HCEC 1CT (cell line): Measurements from ENCODE around the gene NUDT7.

Experiments used
- DNase-seq: peaks from one replicate; pipeline ENCODE4 v3.0.0-alpha.2; 2017

Gene NUDT7

GRCh38 chr16:77729951-77730350 is 7.6 kb downstream of the NUDT7 start:
- DNase-seq: no peak

- DNase-seq: peak; percentile 81
These were observed 10.1 kb downstream of the NUDT7 start for GRCh38 chr16:77732241-77732946.

GRCh38 chr16:77736879-77737278 is 14.6 kb downstream of the NUDT7 start:
- DNase-seq: no peak

- no peak for DNase-seq
These were observed 16.6 kb downstream of the NUDT7 start for GRCh38 chr16:77738706-77739558.

GRCh38 chr16:77739559-77739892 is 17.2 kb downstream of the NUDT7 start:
- peak; percentile 6 for DNase-seq

GRCh38 chr16:77744141-77744540 is 21.8 kb downstream of the NUDT7 start:
- DNase-seq: no peak

GRCh38 chr16:77745972-77746371 is 23.7 kb downstream of the NUDT7 start:
- DNase-seq: no peak

- no peak for DNase-seq
These were observed 26.2 kb downstream of the NUDT7 start for GRCh38 chr16:77748421-77749005.

- no peak for DNase-seq
These were observed 27.1 kb downstream of the NUDT7 start for GRCh38 chr16:77749415-77749814.

GRCh38 chr16:77758046-77758445 is 35.7 kb downstream of the NUDT7 start:
- no peak for DNase-seq

- no peak for DNase-seq
These were observed 36.2 kb downstream of the NUDT7 start for GRCh38 chr16:77758508-77758907.

- DNase-seq: no peak
These were observed 36.9 kb downstream of the NUDT7 start for GRCh38 chr16:77759201-77759600.

- DNase-seq: peak; percentile 9
These were observed 37.5 kb downstream of the NUDT7 start for GRCh38 chr16:77759821-77760220.

GRCh38 chr16:77760800-77761199 is 38.5 kb downstream of the NUDT7 start:
- DNase-seq: peak; percentile 10

- no peak for DNase-seq
These were observed 38.9 kb downstream of the NUDT7 start for GRCh38 chr16:77761204-77761603.

GRCh38 chr16:77762262-77762661 is 39.9 kb downstream of the NUDT7 start:
- DNase-seq: no peak

- DNase-seq: no peak
These were observed 41.7 kb downstream of the NUDT7 start for GRCh38 chr16:77763994-77764393.

- no peak for DNase-seq
These were observed 44.9 kb downstream of the NUDT7 start for GRCh38 chr16:77767211-77767610.

GRCh38 chr16:77767826-77768225 is 45.5 kb downstream of the NUDT7 start:
- no peak for DNase-seq

- DNase-seq: no peak
These were observed 53.9 kb downstream of the NUDT7 start for GRCh38 chr16:77775911-77776909.

- DNase-seq: no peak
These were observed 55.4 kb downstream of the NUDT7 start for GRCh38 chr16:77777745-77778144.

GRCh38 chr16:77780378-77780837 is 58.1 kb downstream of the NUDT7 start:
- DNase-seq: peak; percentile 93

- no peak for DNase-seq
These were observed 58.8 kb downstream of the NUDT7 start for GRCh38 chr16:77781091-77781490.
